Fibroblast of skin of right quadriceps (primary cell): ENCODE data around the gene NT5C3A.
"Not testable (repeated sequence)": the region's sequence is repeated elsewhere in the genome, so short reads cannot be mapped to it uniquely, and the experiment has no call there.

Experiments used
- DNase-seq: peaks from one replicate; pipeline ENCODE4 v3.0.0-alpha.2; 2013

The NT5C3A gene

GRCh38 chr7:33062023-33062781 is at the start of gene NT5C3A:
NT5C3A (minus strand) TSS chr7:33062776; CDS start chr7:33062705, 71 bp downstream.
- DNase-seq = peak; percentile 18

- no peak for DNase-seq
These were observed 49.0 kb upstream of the NT5C3A start for GRCh38 chr7:33111614-33112013.

GRCh38 chr7:33109758-33110238 is 47.2 kb upstream of the NT5C3A start:
- DNase-seq = peak; percentile 6

- peak; percentile 71 for DNase-seq
These were observed 46.6 kb upstream of the NT5C3A start, which contains the start of gene RP9 for GRCh38 chr7:33109005-33109757. RP9 (minus strand) TSS chr7:33109404; CDS start chr7:33109372, 32 bp downstream.

- DNase-seq = peak; percentile 14
These were observed 46.0 kb upstream of the NT5C3A start for GRCh38 chr7:33108554-33109004.

GRCh38 chr7:33107136-33108066 is 44.8 kb upstream of the NT5C3A start:
- DNase-seq = peak; percentile 65

- DNase-seq = no peak
These were observed 39.3 kb upstream of the NT5C3A start for GRCh38 chr7:33101906-33102305.

GRCh38 chr7:33100770-33101169 is 38.2 kb upstream of the NT5C3A start:
- no peak for DNase-seq

- no peak for DNase-seq
These were observed 36.8 kb upstream of the NT5C3A start for GRCh38 chr7:33099154-33099940.

GRCh38 chr7:33094745-33095275 is 32.2 kb upstream of the NT5C3A start:
- not testable (repeated sequence) for DNase-seq

GRCh38 chr7:33093266-33093665 is 30.7 kb upstream of the NT5C3A start:
- DNase-seq = no peak

- no peak for DNase-seq
These were observed 29.1 kb upstream of the NT5C3A start for GRCh38 chr7:33091641-33092191.

GRCh38 chr7:33091111-33091531 is 28.5 kb upstream of the NT5C3A start:
- peak; percentile 57 for DNase-seq

- DNase-seq = no peak
These were observed 26.6 kb upstream of the NT5C3A start for GRCh38 chr7:33089142-33089541.

- DNase-seq = no peak
These were observed 25.3 kb upstream of the NT5C3A start for GRCh38 chr7:33087858-33088257.

GRCh38 chr7:33087356-33087755 is 24.8 kb upstream of the NT5C3A start:
- DNase-seq = no peak

- no peak for DNase-seq
These were observed 17.5 kb upstream of the NT5C3A start for GRCh38 chr7:33079763-33080690.

GRCh38 chr7:33079096-33079495 is 16.5 kb upstream of the NT5C3A start:
- no peak for DNase-seq

- DNase-seq = no peak
These were observed 14.2 kb upstream of the NT5C3A start for GRCh38 chr7:33076737-33077136.
